Measurements from ENCODE around the gene SFXN1. TPM values are rescaled to one million over a fixed set of nuclear protein-coding genes. Genes with fewer than 3 reads are reported as not detected.
"Not testable (repeated sequence)": the region's sequence is repeated elsewhere in the genome, so short reads cannot be mapped to it uniquely, and the experiment has no call there.

Gene SFXN1
- total RNA-seq, 1 donor from 2014 or later, result 83.7 TPM

GRCh38 chr5:175493260-175493659 is 14.9 kb downstream of the SFXN1 start:
- DNase-seq (ENCODE audit: low spot score, unreplicated experiment), result no peak
- H3K4me1 Mint-ChIP-seq (ENCODE audit: low read depth), result no peaks in the 10 kb centered on the region
- no peaks in the 10 kb centered on the region for H3K27me3 Mint-ChIP-seq
- H3K4me3 Mint-ChIP-seq (ENCODE audit: low read depth), result no peak overlapping the region
- no peak for TF ChIP-seq CTCF (IDR thresholded peaks at IDR 0.05; ENCODE audit: unreplicated experiment)
- peaks cover 34% of the 10 kb centered on the region for H3K36me3 Mint-ChIP-seq (ENCODE audit: insufficient read depth)
- no peaks in the 10 kb centered on the region for H3K9me3 Mint-ChIP-seq (ENCODE audit: low read depth)
- no peak overlapping the region for H3K27ac Mint-ChIP-seq

DNA sequence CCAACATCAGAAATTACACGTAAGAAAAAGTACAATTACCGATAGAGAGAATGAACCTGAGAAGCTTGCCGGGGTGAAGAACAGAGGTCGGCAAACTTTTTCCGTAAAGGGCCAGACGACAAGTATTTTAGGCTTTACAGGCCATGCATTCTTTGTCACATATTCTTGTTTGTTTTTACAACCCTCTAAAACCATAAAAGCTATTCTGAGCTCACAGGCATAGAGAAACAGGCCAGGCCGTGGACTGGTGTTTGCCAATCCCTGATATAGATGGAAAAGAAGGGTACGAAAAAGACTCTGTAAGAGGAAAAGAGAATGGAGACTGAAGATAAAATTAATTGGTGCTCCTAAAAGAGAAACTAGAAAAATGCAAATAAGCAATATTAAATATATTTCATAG is 15.4 kb downstream of the SFXN1 start:
- no peaks in the 10 kb centered on the region for H3K9me3 Mint-ChIP-seq (ENCODE audit: low read depth)
- no peak overlapping the region for H3K27ac Mint-ChIP-seq
- no peak overlapping the region for H3K4me3 Mint-ChIP-seq (ENCODE audit: low read depth)
- H3K36me3 Mint-ChIP-seq (ENCODE audit: insufficient read depth), result peaks cover 35% of the 10 kb centered on the region
- DNase-seq (ENCODE audit: low spot score, unreplicated experiment), result no peak
- H3K4me1 Mint-ChIP-seq (ENCODE audit: low read depth), result no peaks in the 10 kb centered on the region
- no peaks in the 10 kb centered on the region for H3K27me3 Mint-ChIP-seq
- TF ChIP-seq CTCF (IDR thresholded peaks at IDR 0.05; ENCODE audit: unreplicated experiment), result no peak

DNA sequence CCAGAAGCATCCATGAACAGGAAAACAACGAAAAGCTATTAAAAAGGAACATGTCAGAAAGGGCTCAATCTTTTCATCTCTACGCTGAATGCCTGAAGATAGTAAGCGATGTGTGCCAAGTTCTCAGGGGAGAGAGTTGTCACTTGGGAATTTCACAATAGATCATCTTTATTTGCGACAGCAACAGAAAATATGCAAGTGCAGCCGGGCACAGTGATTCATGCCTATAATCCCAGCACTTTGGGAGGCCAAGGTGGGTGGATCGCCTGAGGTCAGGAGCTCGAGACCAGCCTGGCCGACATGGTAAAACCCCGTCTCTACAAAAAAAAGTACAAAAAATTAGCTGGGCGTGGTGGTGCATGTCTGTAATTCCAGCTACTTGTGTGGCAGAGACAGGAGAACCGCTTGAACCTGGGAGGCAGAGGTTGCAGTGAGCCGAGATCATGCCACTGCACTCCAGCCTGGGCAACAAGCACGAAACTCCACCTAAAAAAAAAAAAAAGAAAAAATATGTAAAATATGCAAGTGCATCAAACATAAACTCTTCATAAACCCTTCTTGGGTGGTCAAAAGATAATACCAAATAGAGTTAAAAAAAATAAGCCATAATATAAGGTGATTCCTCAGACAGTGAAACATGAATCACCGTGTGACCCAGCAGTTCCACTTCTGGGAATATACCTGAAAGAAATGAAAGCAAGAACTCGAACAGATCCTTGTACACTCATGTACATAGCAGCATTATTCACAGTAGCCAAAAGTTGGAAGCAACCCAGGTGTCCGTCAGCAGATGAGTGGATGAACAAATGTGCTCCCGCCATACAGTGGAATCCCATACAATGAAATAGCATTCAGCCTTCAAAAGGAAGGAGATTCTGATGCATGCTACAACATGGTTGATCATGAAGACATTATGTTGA is 16.2 kb downstream of the SFXN1 start:
- H3K4me1 Mint-ChIP-seq (ENCODE audit: low read depth), result no peaks in the 10 kb centered on the region
- H3K4me3 Mint-ChIP-seq (ENCODE audit: low read depth), result no peak overlapping the region
- H3K27me3 Mint-ChIP-seq, result no peaks in the 10 kb centered on the region
- no peak for DNase-seq (ENCODE audit: low spot score, unreplicated experiment)
- H3K27ac Mint-ChIP-seq, result no peak overlapping the region
- H3K36me3 Mint-ChIP-seq (ENCODE audit: insufficient read depth), result peaks cover 40% of the 10 kb centered on the region
- no peaks in the 10 kb centered on the region for H3K9me3 Mint-ChIP-seq (ENCODE audit: low read depth)
- TF ChIP-seq CTCF (IDR thresholded peaks at IDR 0.05; ENCODE audit: unreplicated experiment), result no peak

- H3K4me3 Mint-ChIP-seq (ENCODE audit: low read depth), result no peak overlapping the region
- no peaks in the 10 kb centered on the region for H3K27me3 Mint-ChIP-seq
- peak overlapping the region; percentile 21 for H3K27ac Mint-ChIP-seq
- no peak for DNase-seq (ENCODE audit: low spot score, unreplicated experiment)
- TF ChIP-seq CTCF (IDR thresholded peaks at IDR 0.05; ENCODE audit: unreplicated experiment), result no peak
- peaks cover 36% of the 10 kb centered on the region for H3K36me3 Mint-ChIP-seq (ENCODE audit: insufficient read depth)
- H3K4me1 Mint-ChIP-seq (ENCODE audit: low read depth), result peaks cover 4% of the 10 kb centered on the region
- no peaks in the 10 kb centered on the region for H3K9me3 Mint-ChIP-seq (ENCODE audit: low read depth)
These were observed 23.4 kb downstream of the SFXN1 start for GRCh38 chr5:175501759-175502158.

GRCh38 chr5:175507671-175508070 is 29.3 kb downstream of the SFXN1 start:
- not testable (repeated sequence) for H3K4me1 Mint-ChIP-seq (ENCODE audit: low read depth); H3K27me3 Mint-ChIP-seq; DNase-seq (ENCODE audit: low spot score, unreplicated experiment); H3K4me3 Mint-ChIP-seq (ENCODE audit: low read depth); H3K27ac Mint-ChIP-seq; H3K9me3 Mint-ChIP-seq (ENCODE audit: low read depth)
- H3K36me3 Mint-ChIP-seq (ENCODE audit: insufficient read depth), result peaks cover 23% of the 10 kb centered on the region

GRCh38 chr5:175508896-175509295 is 30.5 kb downstream of the SFXN1 start:
- Mint-ChIP-seq H3K27ac (no peak overlapping the region), H3K9me3 (ENCODE audit: low read depth) (no peaks in the 10 kb centered on the region), H3K36me3 (ENCODE audit: insufficient read depth) (peaks cover 23% of the 10 kb centered on the region), H3K27me3 (no peaks in the 10 kb centered on the region), H3K4me1 (ENCODE audit: low read depth) (no peaks in the 10 kb centered on the region), H3K4me3 (ENCODE audit: low read depth) (no peak overlapping the region)
- no peak for DNase-seq (ENCODE audit: low spot score, unreplicated experiment)
- TF ChIP-seq CTCF (IDR thresholded peaks at IDR 0.05; ENCODE audit: unreplicated experiment), result no peak

Data from progenitor cell of endocrine pancreas (in vitro differentiated cells).